ENCODE measurements around the gene RAB11FIP3. TPM values are rescaled to one million over a fixed set of nuclear protein-coding genes. Genes with fewer than 3 reads are reported as not detected.
A peak's percentile ranks its signal among the peaks of the same experiment; 100 is the strongest.
"Not testable (repeated sequence)": the region's sequence is repeated elsewhere in the genome, so short reads cannot be mapped to it uniquely, and the experiment has no call there.

RAB11FIP3 gene
- polyA plus RNA-seq (2013, experiment 1 of 2) = 24.7 TPM
- 25.3 TPM for polyA plus RNA-seq (2013, experiment 2 of 2)

- peaks cover 11% of the 10 kb centered on the region for H3K36me3 ChIP-seq (ENCODE audit: control insufficient read depth, insufficient read depth, low read length)
- peak within 1 kb of the TSS; percentile 29 for H3K27ac ChIP-seq (ENCODE audit: low read depth, low read length, severe bottlenecking)
- 0 to 1% methylated on average over 57 to 69 of the region's 77 CpGs for WGBS, 2 experiments (ENCODE audit: insufficient coverage in 2 of 2)
- H3K4me1 ChIP-seq (ENCODE audit: control insufficient read depth, insufficient read depth, low read length, poor library complexity, severe bottlenecking) = peaks cover 19% of the 10 kb centered on the region
- H3K4me3 ChIP-seq (ENCODE audit: extremely low read depth, insufficient read depth, low read length, poor library complexity, severe bottlenecking) = peak within 1 kb of the TSS; percentile 72
- no peaks in the 10 kb centered on the region for H3K9me3 ChIP-seq (ENCODE audit: control insufficient read depth, low read length)
Observed at GRCh38 chr16:425082-425718, at the start of gene RAB11FIP3. RAB11FIP3 (plus strand) TSS chr16:425649; CDS start chr16:426007, 358 bp downstream.

- no peak overlapping the region for H3K4me3 ChIP-seq (ENCODE audit: extremely low read depth, insufficient read depth, low read length, poor library complexity, severe bottlenecking)
- 97% methylated on average over 40 to 43 of the region's 44 CpGs for WGBS, 2 experiments (ENCODE audit: insufficient coverage in 2 of 2)
- no peak overlapping the region for H3K27ac ChIP-seq (ENCODE audit: low read depth, low read length, severe bottlenecking)
- peaks cover 82% of the 10 kb centered on the region for H3K36me3 ChIP-seq (ENCODE audit: control insufficient read depth, insufficient read depth, low read length)
- no peaks in the 10 kb centered on the region for H3K9me3 ChIP-seq (ENCODE audit: control insufficient read depth, low read length)
- peaks cover 5% of the 10 kb centered on the region for H3K4me1 ChIP-seq (ENCODE audit: control insufficient read depth, insufficient read depth, low read length, poor library complexity, severe bottlenecking)
Observed at GRCh38 chr16:375927-376816, 49.3 kb upstream of the RAB11FIP3 start.

- H3K4me1 ChIP-seq (ENCODE audit: control insufficient read depth, insufficient read depth, low read length, poor library complexity, severe bottlenecking) = peaks cover 5% of the 10 kb centered on the region
- no peak overlapping the region for H3K27ac ChIP-seq (ENCODE audit: low read depth, low read length, severe bottlenecking)
- H3K36me3 ChIP-seq (ENCODE audit: control insufficient read depth, insufficient read depth, low read length) = peaks cover 75% of the 10 kb centered on the region
- 97 to 98% methylated on average over 23 to 26 of the region's 26 CpGs for WGBS, 2 experiments (ENCODE audit: insufficient coverage in 2 of 2)
- no peaks in the 10 kb centered on the region for H3K9me3 ChIP-seq (ENCODE audit: control insufficient read depth, low read length)
- no peak overlapping the region for H3K4me3 ChIP-seq (ENCODE audit: extremely low read depth, insufficient read depth, low read length, poor library complexity, severe bottlenecking)
Observed at GRCh38 chr16:376817-377418, 48.5 kb upstream of the RAB11FIP3 start.

- Histone ChIP-seq H3K36me3 (ENCODE audit: control insufficient read depth, insufficient read depth, low read length) (peaks cover 69% of the 10 kb centered on the region), H3K27ac (ENCODE audit: low read depth, low read length, severe bottlenecking) (no peak overlapping the region), H3K4me1 (ENCODE audit: control insufficient read depth, insufficient read depth, low read length, poor library complexity, severe bottlenecking) (peaks cover 5% of the 10 kb centered on the region), H3K9me3 (ENCODE audit: control insufficient read depth, low read length) (no peaks in the 10 kb centered on the region), H3K4me3 (ENCODE audit: extremely low read depth, insufficient read depth, low read length, poor library complexity, severe bottlenecking) (no peak overlapping the region)
- WGBS, 2 experiments (ENCODE audit: insufficient coverage in 2 of 2) = 92 to 94% methylated on average over 39 to 42 of the region's 42 CpGs
Observed at GRCh38 chr16:377419-377951, 48.0 kb upstream of the RAB11FIP3 start.

GRCh38 chr16:378113-378820, 47.2 kb upstream of the RAB11FIP3 start:
- peaks cover 62% of the 10 kb centered on the region for H3K36me3 ChIP-seq (ENCODE audit: control insufficient read depth, insufficient read depth, low read length)
- H3K4me3 ChIP-seq (ENCODE audit: extremely low read depth, insufficient read depth, low read length, poor library complexity, severe bottlenecking); H3K9me3 ChIP-seq (ENCODE audit: control insufficient read depth, low read length); H3K27ac ChIP-seq (ENCODE audit: low read depth, low read length, severe bottlenecking): not testable (repeated sequence)
- H3K4me1 ChIP-seq (ENCODE audit: control insufficient read depth, insufficient read depth, low read length, poor library complexity, severe bottlenecking) = peaks cover 11% of the 10 kb centered on the region
- WGBS, 2 experiments (ENCODE audit: insufficient coverage in 2 of 2) = 94% methylated on average over 17 to 21 of the region's 36 CpGs

GRCh38 chr16:378821-379182, 46.6 kb upstream of the RAB11FIP3 start:
- H3K4me1 ChIP-seq (ENCODE audit: control insufficient read depth, insufficient read depth, low read length, poor library complexity, severe bottlenecking) = peaks cover 17% of the 10 kb centered on the region
- peaks cover 56% of the 10 kb centered on the region for H3K36me3 ChIP-seq (ENCODE audit: control insufficient read depth, insufficient read depth, low read length)
- no peaks in the 10 kb centered on the region for H3K9me3 ChIP-seq (ENCODE audit: control insufficient read depth, low read length)
- no peak overlapping the region for H3K4me3 ChIP-seq (ENCODE audit: extremely low read depth, insufficient read depth, low read length, poor library complexity, severe bottlenecking)
- 82 to 92% methylated on average over 10 to 11 of the region's 14 CpGs for WGBS, 2 experiments (ENCODE audit: insufficient coverage in 2 of 2)
- no peak overlapping the region for H3K27ac ChIP-seq (ENCODE audit: low read depth, low read length, severe bottlenecking)

GRCh38 chr16:379183-379960, 46.1 kb upstream of the RAB11FIP3 start:
- Histone ChIP-seq H3K4me3 (ENCODE audit: extremely low read depth, insufficient read depth, low read length, poor library complexity, severe bottlenecking) (no peak overlapping the region), H3K27ac (ENCODE audit: low read depth, low read length, severe bottlenecking) (no peak overlapping the region), H3K36me3 (ENCODE audit: control insufficient read depth, insufficient read depth, low read length) (peaks cover 50% of the 10 kb centered on the region), H3K9me3 (ENCODE audit: control insufficient read depth, low read length) (no peaks in the 10 kb centered on the region), H3K4me1 (ENCODE audit: control insufficient read depth, insufficient read depth, low read length, poor library complexity, severe bottlenecking) (peaks cover 22% of the 10 kb centered on the region)
- 72 to 78% methylated on average over 14 of the region's 16 CpGs for WGBS, 2 experiments (ENCODE audit: insufficient coverage in 2 of 2)

- WGBS, 2 experiments (ENCODE audit: insufficient coverage in 2 of 2) = 74 to 86% methylated on average over 11 to 23 of the region's 27 CpGs
- H3K9me3 ChIP-seq (ENCODE audit: control insufficient read depth, low read length) = no peaks in the 10 kb centered on the region
- peaks cover 43% of the 10 kb centered on the region for H3K36me3 ChIP-seq (ENCODE audit: control insufficient read depth, insufficient read depth, low read length)
- peaks cover 24% of the 10 kb centered on the region for H3K4me1 ChIP-seq (ENCODE audit: control insufficient read depth, insufficient read depth, low read length, poor library complexity, severe bottlenecking)
- H3K27ac ChIP-seq (ENCODE audit: low read depth, low read length, severe bottlenecking) = no peak overlapping the region
- peak overlapping the region; percentile 92 for H3K4me3 ChIP-seq (ENCODE audit: extremely low read depth, insufficient read depth, low read length, poor library complexity, severe bottlenecking)
Observed at GRCh38 chr16:379961-380761, 45.3 kb upstream of the RAB11FIP3 start.

- no peaks in the 10 kb centered on the region for H3K9me3 ChIP-seq (ENCODE audit: control insufficient read depth, low read length)
- peaks cover 37% of the 10 kb centered on the region for H3K36me3 ChIP-seq (ENCODE audit: control insufficient read depth, insufficient read depth, low read length)
- no peak overlapping the region for H3K27ac ChIP-seq (ENCODE audit: low read depth, low read length, severe bottlenecking)
- WGBS, 2 experiments (ENCODE audit: insufficient coverage in 2 of 2) = 4 to 9% methylated on average over 8 to 12 of the region's 12 CpGs
- peaks cover 24% of the 10 kb centered on the region for H3K4me1 ChIP-seq (ENCODE audit: control insufficient read depth, insufficient read depth, low read length, poor library complexity, severe bottlenecking)
- peak overlapping the region; percentile 92 for H3K4me3 ChIP-seq (ENCODE audit: extremely low read depth, insufficient read depth, low read length, poor library complexity, severe bottlenecking)
Observed at GRCh38 chr16:380762-381011, 44.8 kb upstream of the RAB11FIP3 start.
